IMR-90 (cell line): ENCODE measurements around the gene OSTF1. TPM values are rescaled to one million over a fixed set of nuclear protein-coding genes. Genes with fewer than 3 reads are reported as not detected.

ENCODE experiments used
- ATAC-seq: fragments of 200-7000 bp; cut with Tn5 transposase; 2 replicates; pipeline ENCODE4 v1.9.1; 2020; ENCODE audit warnings: low read depth, mild to moderate bottlenecking, moderate library complexity
- BruUV-seq: library from RNA; stranded (reverse); fragments of 400-500 nt; replicated peaks from 2 replicates; lab custom pipeline; 2021; lab: Mats Ljungman, UMichigan
- CTCF ChIA-PET: fragments of 300-600 bp; formaldehyde crosslinking; extraction: SDS; loops from one replicate; lab custom pipeline; 2021; ENCODE audit warnings: antibody characterized with exemption; lab: Yijun Ruan, JAX
- POLR2A ChIA-PET: fragments of 300-600 bp; sonication (Branson Sonifier 250); formaldehyde crosslinking; loops from one replicate; lab custom pipeline; 2022; ENCODE audit warnings: antibody characterized with exemption; ENCODE audit not compliant: unreplicated experiment; lab: Charles Lee
- DNase-seq: peaks from one replicate; pipeline ENCODE4 v3.0.0; 2013
- H2AFZ ChIP-seq: replicated peaks from 2 replicates; pipeline ENCODE3; 2013; ENCODE audit warnings: low read length, mild to moderate bottlenecking; ENCODE audit not compliant: poor library complexity
- H2AK5ac ChIP-seq: 2 replicates; pipeline ENCODE4 v1.6.1; 2013; ENCODE audit warnings: low read depth, low read length, inconsistent platforms
- H2AK9ac ChIP-seq: replicated peaks from 2 replicates; pipeline ENCODE3; 2013; ENCODE audit warnings: mild to moderate bottlenecking, low read depth, low read length, moderate library complexity; ENCODE audit not compliant: poor library complexity
- H2BK120ac ChIP-seq: 2 replicates; pipeline ENCODE4 v1.6.1; 2013; ENCODE audit warnings: low read depth, low read length, inconsistent platforms
- H2BK15ac ChIP-seq: 3 replicates; pipeline ENCODE4 v1.6.1; 2013; ENCODE audit warnings: low read depth, low read length, inconsistent platforms
- H2BK20ac ChIP-seq: 2 replicates; pipeline ENCODE4 v1.6.1; 2013; ENCODE audit warnings: low read depth, mild to moderate bottlenecking, inconsistent platforms, low read length, moderate library complexity
- H2BK5ac ChIP-seq: 2 replicates; pipeline ENCODE4 v1.6.1; 2013; ENCODE audit warnings: mild to moderate bottlenecking, low read depth, low read length, inconsistent platforms; ENCODE audit not compliant: poor library complexity, severe bottlenecking
- H3K14ac ChIP-seq: replicated peaks from 2 replicates; pipeline ENCODE4 v1.6.1; 2013; ENCODE audit warnings: low read depth, low read length, inconsistent platforms
- H3K18ac ChIP-seq: 2 replicates; pipeline ENCODE4 v1.6.1; 2013; ENCODE audit warnings: low read depth, low read length, control low read depth
- H3K23ac ChIP-seq: 2 replicates; pipeline ENCODE4 v1.6.1; 2013; ENCODE audit warnings: low read depth, low read length, inconsistent platforms
- H3K27ac ChIP-seq: 2 replicates; pipeline ENCODE4 v1.5.1; 2013; ENCODE audit warnings: mild to moderate bottlenecking, control low read depth, low read length; ENCODE audit not compliant: insufficient read depth
- H3K27me3 ChIP-seq: 2 replicates; pipeline ENCODE4 v1.6.1; 2013; ENCODE audit warnings: low read length; ENCODE audit not compliant: control insufficient read depth, insufficient read depth
- H3K36me3 ChIP-seq: 2 replicates; pipeline ENCODE4 v1.6.1; 2013; ENCODE audit warnings: low read length, mixed read lengths; ENCODE audit not compliant: control insufficient read depth, insufficient read depth
- H3K4ac ChIP-seq: 2 replicates; pipeline ENCODE4 v1.6.1; 2013; ENCODE audit warnings: low read depth, low read length, inconsistent platforms
- H3K4me1 ChIP-seq: 2 replicates; pipeline ENCODE4 v1.6.1; 2013; ENCODE audit warnings: low read length, mixed read lengths; ENCODE audit not compliant: control insufficient read depth, insufficient read depth
- H3K4me2 ChIP-seq: 2 replicates; pipeline ENCODE4 v1.6.1; 2013; ENCODE audit warnings: low read depth, mild to moderate bottlenecking, control low read depth, low read length, moderate library complexity
- H3K4me3 ChIP-seq: 2 replicates; pipeline ENCODE4 v1.5.1; 2013; ENCODE audit warnings: low read depth, mild to moderate bottlenecking, control low read depth, low read length, moderate library complexity; ENCODE audit not compliant: insufficient read depth
- H3K56ac ChIP-seq: 2 replicates; pipeline ENCODE4 v1.6.1; 2013; ENCODE audit warnings: low read length, inconsistent platforms; ENCODE audit not compliant: insufficient read depth; ENCODE audit errors: extremely low read depth
- H3K79me1 ChIP-seq, 2 experiments: 2 replicates each; pipeline ENCODE4 v1.6.1; 2013; ENCODE audit warnings: low read length in 2 of 2, inconsistent platforms in 1 of 2, low read depth in 1 of 2
- H3K9ac ChIP-seq: 2 replicates; pipeline ENCODE4 v1.6.1; 2013; ENCODE audit warnings: low read depth, low read length, control low read depth
- H3K9me1 ChIP-seq: 2 replicates; pipeline ENCODE4 v1.6.1; 2013; ENCODE audit warnings: low read length, inconsistent platforms; ENCODE audit not compliant: insufficient read depth
- H3K9me3 ChIP-seq: 2 replicates; pipeline ENCODE4 v1.6.1; 2013; ENCODE audit warnings: low read length; ENCODE audit not compliant: control insufficient read depth, insufficient read depth
- H4K20me1 ChIP-seq: 2 replicates; pipeline ENCODE4 v1.6.1; 2013; ENCODE audit warnings: low read length, inconsistent platforms; ENCODE audit not compliant: insufficient read depth
- H4K5ac ChIP-seq: 2 replicates; pipeline ENCODE4 v1.6.1; 2013; ENCODE audit warnings: mild to moderate bottlenecking, low read depth, low read length, control low read depth
- H4K8ac ChIP-seq, 2 experiments: 2 replicates each; pipeline ENCODE4 v1.6.1; 2013; ENCODE audit warnings: low read depth in 2 of 2, low read length in 2 of 2, control low read depth in 1 of 2, inconsistent platforms in 1 of 2
- H4K91ac ChIP-seq: 2 replicates; pipeline ENCODE4 v1.6.1; 2013; ENCODE audit warnings: low read depth, low read length, inconsistent platforms; ENCODE audit not compliant: insufficient read depth
- BHLHE40 ChIP-seq: fragments of 150-350 bp; IDR thresholded peaks from 2 replicates; pipeline ENCODE4 v1.6.1; 2016; ENCODE audit warnings: mild to moderate bottlenecking, low read depth, low read length
- FOS ChIP-seq: fragments of 150-350 bp; IDR thresholded peaks from 2 replicates; pipeline ENCODE4 v1.6.1; 2016; ENCODE audit warnings: low read depth, low read length
- MAZ ChIP-seq: IDR thresholded peaks from 2 replicates; pipeline ENCODE4 v1.6.1; 2012; ENCODE audit warnings: low read depth, mild to moderate bottlenecking, low read length, improper control_type of control experiment, moderate library complexity, borderline replicate concordance
- NFE2L2 ChIP-seq: fragments of 150-350 bp; IDR thresholded peaks from 2 replicates; pipeline ENCODE4 v1.6.1; 2016; ENCODE audit warnings: low read depth, mild to moderate bottlenecking, low read length
- RAD21 ChIP-seq: IDR thresholded peaks from 2 replicates; pipeline ENCODE4 v1.6.1; 2012; ENCODE audit warnings: low read length, improper control_type of control experiment
- RCOR1 ChIP-seq: IDR thresholded peaks from 2 replicates; pipeline ENCODE4 v1.6.1; 2012; ENCODE audit warnings: mild to moderate bottlenecking, low read length, improper control_type of control experiment; ENCODE audit not compliant: insufficient replicate concordance
- RFX5 ChIP-seq: IDR thresholded peaks from 2 replicates; pipeline ENCODE4 v1.8.0; 2012; ENCODE audit warnings: low read depth, mild to moderate bottlenecking, low read length, moderate library complexity
- WGBS, 2 experiments: methylation state at CpG; one replicate each; pipeline versions ENCODE4 v1.1.5 to v1.1.7; 2013; ENCODE audit warnings: missing lambda C conversion rate in 2 of 2; ENCODE audit not compliant: insufficient read length in 1 of 2; ENCODE audit errors: extremely low coverage in 2 of 2; 5-methylcytosine and 5-hydroxymethylcytosine counted together
- dilution Hi-C: fragments of 300-500 bp; cut with HindIII; formaldehyde crosslinking; loops from one replicate; pipeline ENCODE4 v1.14.3; 2018; ENCODE audit warnings: low sequenced_read_pairs; ENCODE audit not compliant: unreplicated experiment
- in situ Hi-C: fragments of 300-500 bp; cut with MboI; formaldehyde crosslinking; loops from 3 replicates; pipeline ENCODE4 v1.14.3; 2019; ENCODE audit warnings: low sequenced_read_pairs, inconsistent platforms, mixed read lengths
- intact Hi-C: fragments of 100-400 bp; cut with micrococcal nuclease; formaldehyde crosslinking; loops from 2 replicates; pipeline ENCODE4 v1.10.0; 2022
- polyA plus RNA-seq, 3 experiments: library from polyadenylated mRNA; depleted of rRNA; stranded (reverse); fragments of >200 nt; gene quantifications; 2 replicates each; pipeline ENCODE4 v1.2.3, GENCODE V29; 2012; ENCODE audit warnings: low replicate concordance in 1 of 3
- total RNA-seq: library from RNA; depleted of rRNA; stranded (reverse); fragments of >200 nt; gene quantifications from 2 replicates; pipeline ENCODE4 v1.2.3, GENCODE V29; 2012
- TF ChIP-seq, protein P1 (sequence below): fragments of 150-350 bp; IDR thresholded peaks from 2 replicates; pipeline ENCODE4 v1.6.1; 2017; ENCODE audit warnings: mild to moderate bottlenecking, antibody characterized with exemption, low read length, low read depth

The OSTF1 gene
- total and polyA plus RNA-seq, 2 of the 4 experiments (the other 2 are of a cell fraction), result 17.1 to 41.6 TPM

DNA sequence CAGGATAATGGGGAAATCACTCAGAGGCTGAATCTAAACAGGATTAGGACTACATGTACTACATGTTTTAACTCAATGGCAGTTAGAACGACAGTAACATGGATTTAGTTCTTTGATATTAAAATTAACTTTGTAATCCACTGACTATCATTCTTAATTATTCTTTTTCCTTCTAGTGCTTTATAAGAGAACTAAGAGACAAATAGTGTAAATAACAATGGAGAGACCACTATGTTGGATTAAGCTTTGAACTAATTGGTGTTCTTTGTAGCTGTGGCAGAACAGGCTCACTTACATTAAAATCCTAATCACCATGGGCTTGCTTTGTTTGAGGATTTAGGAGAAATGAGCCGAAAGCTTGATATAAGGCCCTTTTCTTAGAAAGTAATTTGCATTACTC is 19.1 kb upstream of the OSTF1 start:
- H3K27ac ChIP-seq, result no peak overlapping the region
- no peak overlapping the region for H3K18ac ChIP-seq
- H3K4ac ChIP-seq, result no peak overlapping the region
- H3K27me3 ChIP-seq, result no peaks in the 10 kb centered on the region
- no TSS peak for BruUV-seq
- in situ Hi-C loops (no loop called here), dilution Hi-C loops (no loop called here), intact Hi-C loops (no loop called here)
- H4K20me1 ChIP-seq, result no peaks in the 10 kb centered on the region
- H2BK5ac ChIP-seq, result no peak overlapping the region
- no peak overlapping the region for H3K14ac ChIP-seq
- no peak overlapping the region for H2AFZ ChIP-seq
- no peak overlapping the region for H3K23ac ChIP-seq
- H2AK5ac ChIP-seq, result no peak overlapping the region
- no peak overlapping the region for H3K4me3 ChIP-seq
- no peak overlapping the region for H3K56ac ChIP-seq
- ChIA-PET POLR2A (no interaction called here), CTCF (no interaction called here)
- H2AK9ac ChIP-seq, result no peak overlapping the region
- H3K36me3 ChIP-seq, result no peaks in the 10 kb centered on the region
- no peak overlapping the region for H4K91ac ChIP-seq
- no peaks in the 10 kb centered on the region for H3K9me3 ChIP-seq
- ATAC-seq (no peak), DNase-seq (no peak)
- WGBS, 2 experiments, result no CpG with 5 or more reads among the region's 2 CpGs
- H2BK15ac ChIP-seq, result no peak overlapping the region
- peaks cover 2% of the 10 kb centered on the region for H3K4me1 ChIP-seq
- H3K9ac ChIP-seq, result no peak overlapping the region
- H2BK120ac ChIP-seq, result no peak overlapping the region
- no peak overlapping the region for H4K5ac ChIP-seq
- no peak overlapping the region for H2BK20ac ChIP-seq
- no peaks in the 10 kb centered on the region for H3K9me1 ChIP-seq
- no peak overlapping the region for H3K4me2 ChIP-seq
- H4K8ac ChIP-seq, result no peak overlapping the region
- TF ChIP-seq FOS, result no peak
- TF ChIP-seq RCOR1, result no peak
- TF ChIP-seq RAD21, result no peak
- TF ChIP-seq, protein P1, sequence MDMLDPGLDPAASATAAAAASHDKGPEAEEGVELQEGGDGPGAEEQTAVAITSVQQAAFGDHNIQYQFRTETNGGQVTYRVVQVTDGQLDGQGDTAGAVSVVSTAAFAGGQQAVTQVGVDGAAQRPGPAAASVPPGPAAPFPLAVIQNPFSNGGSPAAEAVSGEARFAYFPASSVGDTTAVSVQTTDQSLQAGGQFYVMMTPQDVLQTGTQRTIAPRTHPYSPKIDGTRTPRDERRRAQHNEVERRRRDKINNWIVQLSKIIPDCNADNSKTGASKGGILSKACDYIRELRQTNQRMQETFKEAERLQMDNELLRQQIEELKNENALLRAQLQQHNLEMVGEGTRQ, result no peak
- no peak for TF ChIP-seq NFE2L2
- TF ChIP-seq RFX5, result no peak
- TF ChIP-seq BHLHE40, result no peak
- no peak for TF ChIP-seq MAZ
- no peaks in the 10 kb centered on the region for H3K79me1 ChIP-seq
